Hepatocyte (in vitro differentiated cells): ENCODE data around the gene PPM1B. TPM values are rescaled to one million over a fixed set of nuclear protein-coding genes. Genes with fewer than 3 reads are reported as not detected.

Experiments used
- DNase-seq: peaks from one replicate; pipeline ENCODE4 v3.0.0-alpha.2; 2016; ENCODE audit warnings: low spot score
- H2AFZ ChIP-seq: fragments of 200-600 bp; sonication (generic); 2 replicates; pipeline ENCODE4 v1.6.0; 2016; ENCODE audit warnings: antibody characterized with exemption, mild to moderate bottlenecking
- H3K27ac ChIP-seq: fragments of 200-600 bp; sonication (generic); 2 replicates; pipeline ENCODE4 v1.5.1; 2016; ENCODE audit warnings: mild to moderate bottlenecking
- H3K27me3 ChIP-seq: fragments of 200-600 bp; sonication (generic); 2 replicates; pipeline ENCODE4 v1.6.1; 2016
- H3K36me3 ChIP-seq: fragments of 200-600 bp; sonication (generic); replicated peaks from 2 replicates; pipeline ENCODE4 v1.5.1; 2016; ENCODE audit warnings: low read depth; ENCODE audit not compliant: insufficient read depth
- H3K4me1 ChIP-seq: fragments of 200-600 bp; sonication (generic); 2 replicates; pipeline ENCODE4 v1.5.1; 2016; ENCODE audit warnings: mild to moderate bottlenecking, moderate library complexity; ENCODE audit not compliant: insufficient read depth
- H3K4me2 ChIP-seq: fragments of 200-600 bp; sonication (generic); 2 replicates; pipeline ENCODE4 v1.6.0; 2016
- H3K4me3 ChIP-seq: fragments of 200-600 bp; sonication (generic); 2 replicates; pipeline ENCODE4 v1.5.1; 2016; ENCODE audit warnings: mild to moderate bottlenecking
- H3K79me2 ChIP-seq: fragments of 200-600 bp; sonication (generic); 2 replicates; pipeline ENCODE4 v1.6.0; 2017; ENCODE audit warnings: mild to moderate bottlenecking
- H3K9me2 ChIP-seq: fragments of 200-600 bp; sonication (generic); replicated peaks from 2 replicates; pipeline ENCODE4 v1.6.0; 2017; ENCODE audit warnings: mild to moderate bottlenecking; ENCODE audit not compliant: insufficient read depth
- H3K9me3 ChIP-seq: fragments of 200-600 bp; sonication (generic); 2 replicates; pipeline ENCODE4 v1.5.1; 2016; ENCODE audit warnings: low read depth, mild to moderate bottlenecking
- H4K20me1 ChIP-seq: fragments of 200-600 bp; sonication (generic); 2 replicates; pipeline ENCODE4 v1.6.0; 2016; ENCODE audit warnings: mild to moderate bottlenecking; ENCODE audit not compliant: insufficient read depth, poor library complexity, severe bottlenecking
- CTCF ChIP-seq: fragments of 200-600 bp; sonication (generic); IDR thresholded peaks from 2 replicates; pipeline ENCODE4 v1.5.1; 2016; ENCODE audit warnings: antibody characterized with exemption, mild to moderate bottlenecking; ENCODE audit not compliant: poor library complexity
- EZH2 ChIP-seq: fragments of 200-600 bp; sonication (generic); IDR thresholded peaks from 2 replicates; pipeline ENCODE4 v1.6.1; 2016; ENCODE audit warnings: antibody characterized with exemption, mild to moderate bottlenecking, borderline replicate concordance
- EZH2phosphoT487 ChIP-seq: fragments of 200-600 bp; sonication (generic); IDR thresholded peaks from one replicate; pipeline ENCODE4 v1.6.1; 2018; ENCODE audit warnings: antibody characterized with exemption, mild to moderate bottlenecking, low read depth, moderate library complexity; ENCODE audit not compliant: unreplicated experiment, severe bottlenecking
- WGBS: methylation state at CpG from one replicate; pipeline ENCODE4 v1.1.6; 2016; ENCODE audit warnings: low lambda C conversion rate; ENCODE audit errors: missing lambda C conversion rate; 5-methylcytosine and 5-hydroxymethylcytosine counted together
- polyA plus RNA-seq: library from polyadenylated mRNA; unstranded; fragments of >200 nt; fragmentation: Nextera tagmentation; extraction: Ambion mirVana; gene quantifications from 2 replicates; pipeline ENCODE4 v1.2.1, GENCODE V29; 2016
- total RNA-seq: library from RNA; depleted of rRNA; stranded (reverse); fragments of >200 nt; gene quantifications from 2 replicates; pipeline ENCODE4 v1.2.3, GENCODE V29; 2014

Gene PPM1B
- total and polyA plus RNA-seq, 2 experiments from 2014 or later, result 39.1 to 49.1 TPM

- Histone ChIP-seq H3K79me2 (peaks cover 4% of the 10 kb centered on the region), H3K9me3 (no peaks in the 10 kb centered on the region), H3K27ac (no peak overlapping the region), H2AFZ (no peak overlapping the region), H3K27me3 (no peaks in the 10 kb centered on the region), H3K4me3 (no peak overlapping the region), H3K9me2 (no peaks in the 10 kb centered on the region), H4K20me1 (peaks cover 5% of the 10 kb centered on the region), H3K36me3 (no peaks in the 10 kb centered on the region), H3K4me2 (no peak overlapping the region), H3K4me1 (no peaks in the 10 kb centered on the region)
- WGBS, result 95% methylated on average over 3 of the region's 3 CpGs
- TF ChIP-seq EZH2phosphoT487 (no peak), CTCF (no peak), EZH2 (no peak)
- no peak for DNase-seq
These were observed 4.1 kb upstream of the PPM1B start for GRCh38 chr2:44164617-44165016.

- H3K9me2 ChIP-seq, result no peaks in the 10 kb centered on the region
- H3K9me3 ChIP-seq, result no peaks in the 10 kb centered on the region
- peaks cover 18% of the 10 kb centered on the region for H4K20me1 ChIP-seq
- no peak overlapping the region for H3K4me2 ChIP-seq
- H3K4me3 ChIP-seq, result no peak overlapping the region
- no peak overlapping the region for H3K27ac ChIP-seq
- peaks cover 2% of the 10 kb centered on the region for H3K4me1 ChIP-seq
- no peaks in the 10 kb centered on the region for H3K36me3 ChIP-seq
- no peaks in the 10 kb centered on the region for H3K27me3 ChIP-seq
- peaks cover 18% of the 10 kb centered on the region for H3K79me2 ChIP-seq
- DNase-seq, result no peak
- no peak overlapping the region for H2AFZ ChIP-seq
- whole genome bisulfite sequencing, result 84% methylated on average over 23 of the region's 23 CpGs
- no peak for TF ChIP-seq EZH2phosphoT487
- TF ChIP-seq CTCF, result no peak
- no peak for TF ChIP-seq EZH2
These were observed 2.6 kb upstream of the PPM1B start for GRCh38 chr2:44166096-44166495.

- Histone ChIP-seq H3K9me2 (no peaks in the 10 kb centered on the region), H4K20me1 (peaks cover 27% of the 10 kb centered on the region), H3K4me1 (peaks cover 6% of the 10 kb centered on the region), H3K9me3 (no peaks in the 10 kb centered on the region), H3K4me3 (peak overlapping the region; percentile 1), H3K4me2 (peak overlapping the region; percentile 69), H3K27ac (peak overlapping the region; percentile 90), H3K79me2 (peaks cover 31% of the 10 kb centered on the region), H3K27me3 (no peaks in the 10 kb centered on the region), H2AFZ (peak overlapping the region; percentile 72), H3K36me3 (no peaks in the 10 kb centered on the region)
- 50% methylated on average over 17 of the region's 18 CpGs for WGBS
- no peak for DNase-seq
- TF ChIP-seq CTCF (no peak), EZH2phosphoT487 (no peak), EZH2 (no peak)
These were observed 1.3 kb upstream of the PPM1B start for GRCh38 chr2:44167311-44167907.
